GM21576 (cell line): ENCODE data around the gene ZNF425.
"Not testable (repeated sequence)": the region's sequence is repeated elsewhere in the genome, so short reads cannot be mapped to it uniquely, and the experiment has no call there.

ENCODE experiments used
- ATAC-seq: cut with Tn5 transposase; IDR thresholded peaks from one replicate; pipeline ENCODE4 v1.9.1; 2021; ENCODE audit warnings: mild to moderate bottlenecking, moderate library complexity; ENCODE audit not compliant: unreplicated experiment

ZNF425 gene

DNA sequence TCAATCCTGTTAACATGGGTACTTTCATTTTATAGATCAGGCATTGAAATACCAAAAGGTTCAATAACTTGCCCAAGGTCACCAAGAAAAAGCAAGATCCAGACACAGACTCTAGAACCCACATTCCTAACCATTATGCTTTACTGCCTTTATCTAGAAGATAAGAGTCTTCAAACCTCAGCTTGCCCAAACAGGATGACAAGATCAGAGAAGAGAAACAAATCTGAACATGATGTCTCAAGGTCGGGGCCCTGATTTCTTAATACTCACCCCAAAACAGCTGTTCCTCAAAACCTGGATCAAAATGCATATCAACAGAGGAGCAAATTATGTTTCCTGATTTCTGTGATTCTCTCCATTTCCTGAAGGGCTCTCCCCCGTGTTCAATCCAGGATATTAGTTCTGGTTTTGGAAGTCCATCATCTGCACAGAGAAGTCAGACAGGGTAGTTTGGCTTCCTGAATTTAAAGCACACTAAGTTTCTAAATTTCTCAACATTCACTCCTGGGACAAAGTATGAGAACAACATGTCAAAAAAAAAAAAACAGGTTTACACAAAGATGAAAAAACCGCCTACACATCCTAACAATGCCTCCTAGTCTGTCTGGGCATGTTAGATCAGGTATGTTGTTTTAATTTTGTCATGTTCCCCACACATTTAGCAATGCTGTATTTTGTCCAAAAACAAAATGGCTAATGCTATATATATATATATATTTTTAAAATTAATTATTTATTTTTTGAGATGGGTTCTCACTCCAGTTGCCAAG is 51.8 kb downstream of the ZNF425 start:
- no peak for ATAC-seq

DNA sequence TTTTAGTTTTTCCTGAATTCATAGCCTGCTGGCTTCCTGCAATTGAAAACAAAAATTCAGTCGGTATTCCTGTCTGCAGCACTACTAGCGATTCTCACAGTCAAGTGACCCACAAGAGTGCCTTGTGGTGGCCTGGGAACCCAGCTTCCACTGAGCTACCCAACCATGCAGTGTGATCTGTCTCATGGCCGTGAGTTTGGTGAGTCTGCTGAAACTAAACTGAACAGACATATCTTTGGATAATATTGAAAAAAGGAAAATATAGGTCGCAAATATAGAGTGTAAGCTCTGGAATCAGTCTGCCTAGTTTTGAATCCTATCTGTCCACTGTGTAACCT is 53.7 kb downstream of the ZNF425 start:
- ATAC-seq, result no peak

DNA sequence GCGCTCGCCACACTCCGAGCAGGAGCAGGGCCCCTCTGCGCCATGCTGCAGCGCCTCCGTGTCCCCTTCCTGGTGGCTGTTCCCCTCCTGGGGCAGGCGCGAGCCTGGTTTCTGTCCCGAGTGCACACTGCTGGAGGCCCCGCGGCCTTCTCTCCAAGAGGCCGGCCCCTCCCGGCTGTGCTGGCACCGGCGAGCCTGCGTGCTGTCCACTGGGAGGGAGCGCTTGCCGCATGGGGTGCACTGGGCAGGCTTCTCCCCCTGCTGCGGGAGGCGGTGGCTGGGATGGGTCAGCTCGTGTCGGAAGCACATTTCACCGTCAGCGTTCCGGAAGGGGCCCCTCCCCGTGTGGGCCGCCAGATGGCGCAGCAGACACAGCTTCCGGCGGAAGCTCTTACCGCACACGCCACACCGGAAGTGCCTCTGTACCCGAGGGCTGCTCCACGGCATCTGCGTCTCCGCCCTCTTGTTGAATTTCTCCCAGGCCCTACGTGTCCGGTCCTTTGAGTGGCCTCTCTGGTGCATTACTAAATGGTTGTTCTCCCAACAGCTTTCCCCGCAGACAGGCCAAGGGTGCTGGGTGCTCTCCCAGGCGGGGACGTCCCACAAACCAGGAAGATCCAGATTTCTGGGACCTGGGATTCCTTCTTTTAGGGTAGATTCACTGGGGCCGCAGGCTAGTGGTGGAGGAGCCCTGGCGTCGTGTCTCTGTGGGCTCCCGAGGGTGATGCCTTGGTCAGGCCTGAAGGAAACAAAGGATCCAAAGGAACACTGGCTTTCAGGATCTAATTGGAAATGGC is 54.3 kb downstream of the ZNF425 start:
- ATAC-seq, result no peak

DNA sequence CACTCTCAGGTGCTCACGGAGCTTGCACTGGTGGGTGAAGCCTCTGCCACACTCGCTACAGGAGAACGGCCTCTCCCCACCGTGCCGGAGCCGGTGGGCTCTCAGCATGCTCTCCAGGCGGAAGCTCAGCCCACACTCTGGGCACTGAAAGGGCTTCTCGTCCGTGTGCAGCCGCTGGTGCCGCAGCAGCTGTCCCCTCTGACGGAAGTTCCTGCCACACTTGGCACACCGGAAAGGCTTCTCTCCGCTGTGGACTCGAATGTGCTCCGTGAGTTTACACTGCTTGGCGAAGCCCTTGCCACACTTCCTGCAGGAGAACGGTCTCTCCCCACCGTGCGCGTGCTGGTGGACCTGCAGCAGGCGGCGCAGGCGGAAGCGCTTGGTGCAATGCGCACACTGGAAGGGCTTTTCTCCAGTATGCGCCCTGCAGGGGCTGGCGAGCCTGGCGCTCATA is 54.9 kb downstream of the ZNF425 start:
- no peak for ATAC-seq

DNA sequence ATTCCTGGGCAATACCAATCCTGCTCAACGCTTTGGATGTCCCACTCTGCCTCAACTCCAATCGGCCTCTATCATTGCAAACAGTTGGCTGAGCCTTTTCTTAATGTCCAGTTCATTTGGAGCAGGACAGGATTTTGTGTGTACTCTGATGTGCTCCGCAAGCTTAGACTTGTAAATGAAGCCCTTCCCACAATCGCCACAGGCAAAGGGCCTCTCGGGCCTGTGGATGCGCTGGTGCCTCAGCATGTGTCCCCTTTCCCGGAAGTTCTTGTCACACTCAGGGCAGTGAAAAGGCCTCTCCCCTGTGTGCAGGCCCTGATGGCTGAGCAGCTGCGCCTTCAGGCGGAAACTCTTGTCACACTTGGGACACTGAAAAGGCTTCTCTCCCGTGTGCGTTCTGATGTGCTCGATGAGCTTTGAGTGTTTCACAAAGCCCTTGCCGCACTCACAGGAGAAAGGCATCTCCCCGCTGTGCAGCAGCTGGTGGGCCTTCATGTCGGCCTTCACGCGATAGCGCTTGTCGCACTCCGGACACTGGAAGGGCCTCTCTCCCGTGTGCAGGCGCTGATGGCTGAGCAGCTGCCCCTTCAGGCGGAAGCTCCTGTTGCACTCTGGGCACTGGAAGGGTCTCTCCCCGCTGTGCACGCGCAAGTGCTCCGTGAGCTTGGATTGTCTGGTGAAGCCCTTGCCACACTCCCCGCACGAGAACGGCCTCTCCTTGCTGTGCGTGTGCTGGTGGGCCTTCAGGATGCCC is 55.6 kb downstream of the ZNF425 start:
- ATAC-seq, result no peak

DNA sequence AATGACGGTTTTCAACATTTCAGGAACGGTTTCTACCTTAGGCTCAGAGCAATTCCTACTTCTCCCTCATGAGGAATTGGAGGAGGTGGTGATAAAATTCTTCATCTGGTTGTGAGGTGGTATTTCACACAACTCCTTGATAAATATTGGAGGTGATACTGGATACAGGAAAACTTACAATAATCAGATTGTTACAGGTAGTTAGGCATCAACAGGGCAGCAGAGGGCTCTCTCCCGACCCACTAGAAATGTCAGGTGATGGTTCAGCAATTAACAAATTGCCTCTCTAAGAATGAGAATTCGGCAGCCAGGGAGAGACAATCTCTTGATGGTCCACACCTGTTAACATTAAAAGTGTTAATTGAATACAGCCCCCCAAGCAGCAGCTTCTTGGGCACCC is 58.3 kb downstream of the ZNF425 start:
- ATAC-seq, result no peak

DNA sequence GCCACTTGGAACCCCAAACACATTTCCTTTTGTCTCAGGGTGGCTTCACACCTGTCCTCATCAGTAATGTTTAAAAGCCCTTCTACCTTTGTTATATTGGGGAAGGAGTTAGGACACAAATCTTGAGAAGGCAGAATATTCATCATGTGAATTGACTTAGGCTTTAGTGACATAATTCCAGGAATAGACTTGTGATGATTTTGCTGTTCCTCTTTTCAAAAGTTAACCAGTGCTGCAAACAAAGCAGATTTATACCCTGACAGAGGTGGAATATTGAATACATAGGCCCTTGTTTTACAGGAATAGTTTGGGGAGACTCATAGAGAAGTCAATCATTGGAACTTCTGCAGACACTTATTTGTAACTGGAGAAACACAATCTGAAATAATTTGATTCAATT is 62.6 kb downstream of the ZNF425 start:
- ATAC-seq, result no peak

DNA sequence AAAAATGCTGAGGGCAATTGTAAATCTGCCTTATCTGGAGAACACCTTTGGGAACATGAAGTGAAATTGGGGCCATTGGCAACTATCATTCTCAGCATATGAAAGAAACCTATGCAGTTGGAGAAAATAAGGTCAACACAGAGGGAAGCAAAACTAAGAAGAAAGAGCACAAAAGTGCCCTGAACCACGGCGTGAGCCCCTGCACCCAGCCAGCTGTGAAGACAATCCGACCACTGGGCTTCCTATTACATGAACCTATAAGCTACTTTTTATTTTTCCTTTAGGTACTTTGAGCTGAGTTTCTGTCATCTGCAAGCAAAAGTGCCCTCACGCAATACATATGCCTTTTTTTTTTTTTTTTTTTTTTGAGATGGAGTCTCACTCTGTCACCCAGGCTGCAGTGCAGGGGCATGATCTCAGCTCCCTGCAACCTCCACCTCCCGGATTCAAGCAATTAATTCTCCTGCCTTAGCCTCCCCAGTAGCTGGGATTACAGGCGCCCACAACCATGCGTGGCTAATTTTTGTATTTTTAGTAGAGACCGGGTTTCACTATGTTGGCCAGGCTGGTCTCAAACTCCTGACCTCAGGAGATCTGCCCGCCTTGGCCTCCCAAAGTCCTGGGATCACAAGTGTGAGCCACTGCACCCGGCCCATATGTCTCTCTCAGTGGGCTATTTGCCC is 63.8 kb downstream of the ZNF425 start:
- not testable (repeated sequence) for ATAC-seq

DNA sequence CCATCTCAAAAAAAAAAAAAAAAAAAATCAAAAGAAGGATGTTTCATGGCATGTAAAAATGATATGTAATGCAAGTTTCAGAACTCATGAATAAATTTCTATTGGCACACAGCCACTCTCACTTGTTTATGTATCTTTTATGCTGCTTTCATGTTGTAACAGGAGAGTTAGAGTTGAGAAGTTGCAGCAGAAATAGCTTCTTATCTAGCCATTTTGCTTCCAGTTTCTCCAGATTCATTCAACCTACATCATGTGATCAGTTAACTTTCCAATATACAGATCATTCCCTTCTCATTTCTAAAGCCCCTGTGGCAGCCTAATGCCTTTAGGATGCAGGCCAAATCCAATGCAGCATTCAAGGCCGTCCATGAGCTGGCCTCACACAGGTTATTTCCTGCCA is 66.0 kb downstream of the ZNF425 start:
- no peak for ATAC-seq

DNA sequence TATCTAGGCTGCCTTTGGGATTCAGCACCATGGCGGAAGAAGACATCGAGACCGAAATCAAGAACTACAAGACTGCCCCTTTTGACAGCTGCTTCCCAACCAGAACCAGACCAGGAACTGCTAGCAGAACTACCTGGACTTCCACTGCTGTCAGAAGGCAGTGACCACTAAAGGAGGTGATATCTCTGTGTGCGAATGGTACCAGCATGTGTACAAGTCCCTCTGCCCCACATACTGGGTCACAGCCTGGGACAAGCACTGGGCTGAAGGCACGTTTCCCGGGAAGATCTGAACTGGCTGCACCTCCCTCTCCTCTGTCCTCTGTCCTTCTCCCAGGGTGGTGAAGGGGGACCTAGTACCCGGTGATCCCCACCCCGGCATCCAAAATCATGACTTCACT is 72.2 kb downstream of the ZNF425 start:
- ATAC-seq, result no peak

DNA sequence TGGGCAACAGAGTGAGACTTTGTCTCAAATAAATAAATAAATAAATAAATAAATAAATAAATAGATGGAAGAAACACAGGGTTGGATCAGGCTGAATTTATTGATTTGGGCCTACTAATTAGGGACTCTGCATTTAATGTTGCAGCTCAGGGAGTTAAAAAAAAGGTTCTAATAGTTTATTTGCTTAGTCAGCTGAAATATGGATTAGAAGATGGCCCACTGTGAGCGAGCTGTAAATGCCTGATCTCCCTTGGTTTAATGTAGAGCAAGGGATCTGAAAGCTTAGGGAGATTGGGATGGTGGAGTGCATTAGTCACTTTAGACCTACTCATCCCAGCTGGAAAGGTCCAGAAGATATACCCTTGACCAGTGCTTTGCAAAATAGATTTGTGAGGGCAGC is 72.7 kb downstream of the ZNF425 start:
- ATAC-seq, result no peak
